SU-DHL-6 (cell line): ENCODE data around the gene CNMD.
"Not testable (repeated sequence)": the region's sequence is repeated elsewhere in the genome, so short reads cannot be mapped to it uniquely, and the experiment has no call there.

ENCODE experiments used
- CTCF ChIP-seq: fragments of 200-600 bp; sonication (generic); IDR thresholded peaks from one replicate; pipeline ENCODE4 v1.5.1; 2017; ENCODE audit warnings: antibody characterized with exemption, mild to moderate bottlenecking, low read length, moderate library complexity; ENCODE audit not compliant: insufficient read depth, poor library complexity, severe bottlenecking
- EZH2phosphoT487 ChIP-seq: fragments of 200-600 bp; sonication (generic), shearing (Covaris generic); conservative IDR thresholded peaks from 2 replicates; pipeline ENCODE4 v1.6.1; 2018; ENCODE audit warnings: mild to moderate bottlenecking, antibody characterized with exemption, low read length, moderate library complexity, mixed read lengths

- TF ChIP-seq CTCF, EZH2phosphoT487: not testable (repeated sequence)
Measured at GRCh38 chr13:52720904-52721303, 18.7 kb downstream of the CNMD start.
